Retinal pigment epithelial cell (primary cell): Measurements from ENCODE around the gene RPL28.

Source experiments
- DNase-seq: peaks from one replicate; pipeline ENCODE4 v3.0.0-alpha.2; 2010; ENCODE audit warnings: low read depth
- H3K4me3 ChIP-seq: 2 replicates; pipeline ENCODE4 v1.5.1; 2011; ENCODE audit warnings: mild to moderate bottlenecking, low read length, control low read depth, moderate library complexity
- TF ChIP-seq, protein P1 (sequence below): conservative IDR thresholded peaks from 2 replicates; pipeline ENCODE4 v1.5.1; 2011; ENCODE audit warnings: low read depth, low read length, control low read depth, inconsistent platforms

RPL28 gene

GRCh38 chr19:55348317-55349034 is 37.3 kb upstream of the RPL28 start:
- no peak for DNase-seq
- TF ChIP-seq, protein P1, sequence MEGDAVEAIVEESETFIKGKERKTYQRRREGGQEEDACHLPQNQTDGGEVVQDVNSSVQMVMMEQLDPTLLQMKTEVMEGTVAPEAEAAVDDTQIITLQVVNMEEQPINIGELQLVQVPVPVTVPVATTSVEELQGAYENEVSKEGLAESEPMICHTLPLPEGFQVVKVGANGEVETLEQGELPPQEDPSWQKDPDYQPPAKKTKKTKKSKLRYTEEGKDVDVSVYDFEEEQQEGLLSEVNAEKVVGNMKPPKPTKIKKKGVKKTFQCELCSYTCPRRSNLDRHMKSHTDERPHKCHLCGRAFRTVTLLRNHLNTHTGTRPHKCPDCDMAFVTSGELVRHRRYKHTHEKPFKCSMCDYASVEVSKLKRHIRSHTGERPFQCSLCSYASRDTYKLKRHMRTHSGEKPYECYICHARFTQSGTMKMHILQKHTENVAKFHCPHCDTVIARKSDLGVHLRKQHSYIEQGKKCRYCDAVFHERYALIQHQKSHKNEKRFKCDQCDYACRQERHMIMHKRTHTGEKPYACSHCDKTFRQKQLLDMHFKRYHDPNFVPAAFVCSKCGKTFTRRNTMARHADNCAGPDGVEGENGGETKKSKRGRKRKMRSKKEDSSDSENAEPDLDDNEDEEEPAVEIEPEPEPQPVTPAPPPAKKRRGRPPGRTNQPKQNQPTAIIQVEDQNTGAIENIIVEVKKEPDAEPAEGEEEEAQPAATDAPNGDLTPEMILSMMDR = no peak
- H3K4me3 ChIP-seq = no peak overlapping the region

DNA sequence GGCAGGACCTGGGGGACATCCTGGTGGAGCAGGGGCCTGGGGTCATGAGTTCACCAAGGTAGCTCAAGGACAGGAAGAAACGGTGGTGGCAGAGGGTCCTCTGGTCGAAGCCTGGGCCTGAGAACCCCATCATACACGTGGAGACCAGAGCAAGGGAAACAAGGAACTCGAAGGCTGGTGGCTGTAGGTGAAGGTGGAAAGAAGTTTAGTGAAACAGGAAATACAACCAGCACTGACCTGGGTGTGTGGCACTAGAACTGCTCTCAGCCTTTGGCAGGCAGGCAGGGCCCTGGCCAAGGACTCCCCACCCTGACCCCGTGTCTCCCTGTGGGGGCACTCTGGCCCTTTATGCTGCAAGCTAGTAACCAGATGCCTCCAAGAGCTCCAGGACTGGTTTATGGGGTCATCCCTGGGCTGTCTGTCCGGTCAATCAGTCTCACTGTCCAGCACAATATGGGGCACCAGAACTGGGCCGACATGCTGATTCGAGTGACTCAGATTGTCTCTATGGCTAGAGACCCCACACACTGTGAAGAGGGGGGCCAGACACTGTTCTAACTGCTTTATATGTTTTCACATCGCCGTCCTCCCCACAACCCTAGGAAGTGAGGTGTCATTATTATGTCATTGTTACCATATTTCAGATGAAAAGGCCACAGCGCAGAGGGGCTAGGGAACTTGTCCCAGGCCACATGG is 35.0 kb upstream of the RPL28 start:
- TF ChIP-seq, protein P1 = no peak
- no peak for DNase-seq
- no peak overlapping the region for H3K4me3 ChIP-seq

DNA sequence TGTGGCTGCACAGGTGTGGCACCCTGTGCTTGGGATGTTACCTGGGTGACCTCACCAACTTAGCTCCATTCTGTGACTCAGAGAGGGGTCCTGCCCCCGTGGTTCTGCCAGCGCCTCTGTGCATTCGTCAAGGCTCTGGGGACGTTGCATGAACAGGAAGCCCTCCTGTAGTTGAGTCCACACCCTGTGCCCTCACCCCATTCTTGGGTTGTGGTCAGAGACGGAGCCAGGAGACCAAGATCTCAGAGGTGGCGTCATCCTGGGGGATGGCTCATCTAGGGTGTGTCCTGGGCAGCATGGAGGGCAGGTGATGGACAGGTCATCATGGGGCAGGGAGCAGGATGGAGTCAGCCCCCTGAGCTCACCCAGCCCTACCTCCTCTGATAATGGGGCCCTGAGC is 33.7 kb upstream of the RPL28 start:
- no peak for DNase-seq
- no peak overlapping the region for H3K4me3 ChIP-seq
- TF ChIP-seq, protein P1 = no peak

GRCh38 chr19:55352549-55353145 is 33.1 kb upstream of the RPL28 start:
- DNase-seq = no peak
- no peak overlapping the region for H3K4me3 ChIP-seq
- TF ChIP-seq, protein P1 = no peak

DNA sequence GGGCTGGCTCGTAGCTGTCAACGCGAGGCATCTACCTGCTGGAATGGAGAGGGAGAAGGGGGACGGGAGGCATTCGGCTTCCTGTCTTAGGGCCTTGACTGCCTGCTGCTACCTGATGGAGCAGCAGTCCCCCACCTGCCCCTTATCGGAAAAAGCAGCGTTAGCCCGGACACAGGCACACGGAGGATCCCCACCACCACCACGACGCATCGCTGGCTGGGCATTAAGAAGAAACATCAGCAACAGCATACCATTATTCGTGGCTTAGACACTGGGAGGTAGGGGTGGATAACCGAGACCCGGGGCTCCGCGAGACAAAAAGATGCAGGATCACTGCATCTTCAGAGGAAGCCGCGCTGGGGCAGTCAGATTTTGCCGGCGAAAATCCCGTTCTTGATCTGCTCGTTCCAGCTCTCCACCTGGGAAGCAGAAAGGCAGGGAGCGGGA is 32.4 kb upstream of the RPL28 start:
- no peak for DNase-seq

GRCh38 chr19:55353803-55354697 is 31.7 kb upstream of the RPL28 start:
- DNase-seq = no peak
- peak overlapping the region; percentile 51 for H3K4me3 ChIP-seq
- TF ChIP-seq, protein P1 = no peak

More for the DNA sequence above, 32.4 kb upstream of the RPL28 start:
- TF ChIP-seq, protein P1 = no peak
- peak overlapping the region; percentile 51 for H3K4me3 ChIP-seq
